ENCODE results near the gene SETBP1.

SETBP1 gene

GRCh38 chr18:45015788-45016128 is 335.1 kb downstream of the SETBP1 start:
- DNase-seq (ENCODE audit: low read depth), result no peak
- no peak overlapping the region for H3K4me3 ChIP-seq (ENCODE audit: low read depth, low read length)
- TF ChIP-seq POLR2A (IDR thresholded peaks at IDR 0.05; ENCODE audit: extremely low read depth, insufficient read length), result no peak
- TF ChIP-seq MAX (IDR thresholded peaks at IDR 0.05; ENCODE audit: low read depth, low read length), result no peak
- no peak for TF ChIP-seq MYC (IDR thresholded peaks at IDR 0.05; ENCODE audit: low read depth, low read length)
- TF ChIP-seq CTCF (IDR thresholded peaks at IDR 0.05; ENCODE audit: low read depth, low read length), result no peak

GRCh38 chr18:45019469-45019868 is 338.8 kb downstream of the SETBP1 start:
- no peak overlapping the region for H3K4me3 ChIP-seq (ENCODE audit: low read depth, low read length)
- no peak for DNase-seq (ENCODE audit: low read depth)
- TF ChIP-seq POLR2A (IDR thresholded peaks at IDR 0.05; ENCODE audit: extremely low read depth, insufficient read length), result no peak
- TF ChIP-seq MYC (IDR thresholded peaks at IDR 0.05; ENCODE audit: low read depth, low read length), result no peak
- TF ChIP-seq MAX (IDR thresholded peaks at IDR 0.05; ENCODE audit: low read depth, low read length), result no peak
- TF ChIP-seq CTCF (IDR thresholded peaks at IDR 0.05; ENCODE audit: low read depth, low read length), result no peak

- TF ChIP-seq MYC (IDR thresholded peaks at IDR 0.05; ENCODE audit: low read depth, low read length) (no peak), POLR2A (IDR thresholded peaks at IDR 0.05; ENCODE audit: extremely low read depth, insufficient read length) (no peak), MAX (IDR thresholded peaks at IDR 0.05; ENCODE audit: low read depth, low read length) (no peak), CTCF (IDR thresholded peaks at IDR 0.05; ENCODE audit: low read depth, low read length) (no peak)
- DNase-seq (ENCODE audit: low read depth), result no peak
- no peak overlapping the region for H3K4me3 ChIP-seq (ENCODE audit: low read depth, low read length)
Measured at GRCh38 chr18:45023519-45023918, 342.8 kb downstream of the SETBP1 start.

DNA sequence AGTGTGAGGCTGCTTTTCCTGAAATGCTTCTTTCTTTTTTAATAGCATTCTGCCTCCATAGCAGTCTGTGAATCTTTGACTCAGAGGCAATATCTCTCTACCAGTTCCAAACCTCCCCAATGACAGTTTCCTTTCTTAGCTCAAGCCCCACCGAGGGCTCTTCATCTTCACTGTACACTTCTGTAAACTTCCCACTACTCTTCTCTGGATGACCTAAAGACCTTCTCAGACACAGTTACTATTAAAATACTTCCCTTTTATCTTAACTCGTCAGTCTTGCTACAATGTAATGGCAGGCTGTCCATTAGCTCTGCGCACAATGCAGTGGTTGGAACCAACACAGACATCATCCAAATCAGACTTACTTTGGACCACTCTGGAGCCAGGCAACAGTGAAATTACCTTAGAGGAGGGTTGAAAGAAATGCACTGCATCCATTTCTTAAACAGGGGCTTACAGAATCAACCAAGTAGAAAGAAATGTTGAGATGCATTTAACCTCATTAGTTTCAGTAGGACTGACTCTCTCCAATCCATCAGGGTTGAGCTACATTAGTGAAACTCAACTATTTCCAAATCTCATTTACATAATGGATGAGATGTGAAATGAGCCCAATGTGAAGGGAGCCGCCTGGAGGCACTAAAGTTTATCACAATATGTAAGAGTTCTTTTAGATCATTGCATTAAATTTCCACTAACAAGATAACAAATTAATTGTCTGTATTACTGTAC is 343.8 kb downstream of the SETBP1 start:
- H3K4me3 ChIP-seq (ENCODE audit: low read depth, low read length), result no peak overlapping the region
- TF ChIP-seq CTCF (IDR thresholded peaks at IDR 0.05; ENCODE audit: low read depth, low read length) (peak; percentile 2), MYC (IDR thresholded peaks at IDR 0.05; ENCODE audit: low read depth, low read length) (no peak)
- DNase-seq (ENCODE audit: low read depth), result no peak

- TF ChIP-seq MAX (IDR thresholded peaks at IDR 0.05; ENCODE audit: low read depth, low read length), result no peak
- TF ChIP-seq POLR2A (IDR thresholded peaks at IDR 0.05; ENCODE audit: extremely low read depth, insufficient read length), result no peak
- no peak for TF ChIP-seq MYC (IDR thresholded peaks at IDR 0.05; ENCODE audit: low read depth, low read length)
- no peak overlapping the region for H3K4me3 ChIP-seq (ENCODE audit: low read depth, low read length)
- no peak for DNase-seq (ENCODE audit: low read depth)
Measured at GRCh38 chr18:45025089-45025450, 344.4 kb downstream of the SETBP1 start.

DNA sequence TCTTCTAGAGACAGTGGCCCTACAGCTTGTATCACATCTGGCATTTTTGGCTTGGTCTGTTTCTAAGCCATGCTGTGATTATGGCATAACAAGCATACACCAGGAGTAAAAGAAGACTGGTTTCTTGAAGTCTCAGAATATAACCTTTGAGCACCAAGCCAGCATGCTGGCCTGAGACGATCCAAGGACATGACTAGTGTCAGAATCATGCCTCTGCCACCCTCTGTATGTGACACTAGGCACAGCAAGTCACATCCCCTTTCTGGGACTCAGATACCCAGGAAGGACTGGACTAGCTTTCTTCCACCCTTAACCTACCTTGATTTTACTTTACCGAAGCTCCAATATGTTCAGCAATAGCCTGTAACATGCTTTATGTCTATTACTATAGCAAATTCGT is 345.5 kb downstream of the SETBP1 start:
- DNase-seq (ENCODE audit: low read depth), result peak; percentile 10
- no peak overlapping the region for H3K4me3 ChIP-seq (ENCODE audit: low read depth, low read length)
- no peak for TF ChIP-seq POLR2A (IDR thresholded peaks at IDR 0.05; ENCODE audit: extremely low read depth, insufficient read length)
- TF ChIP-seq CTCF (IDR thresholded peaks at IDR 0.05; ENCODE audit: low read depth, low read length), result no peak
- no peak for TF ChIP-seq MYC (IDR thresholded peaks at IDR 0.05; ENCODE audit: low read depth, low read length)
- no peak for TF ChIP-seq MAX (IDR thresholded peaks at IDR 0.05; ENCODE audit: low read depth, low read length)

Data from NB4 (cell line).